ENCODE data around the gene SSTR4.
"Not testable (repeated sequence)": the region's sequence is repeated elsewhere in the genome, so short reads cannot be mapped to it uniquely, and the experiment has no call there.

Gene SSTR4, protein sequence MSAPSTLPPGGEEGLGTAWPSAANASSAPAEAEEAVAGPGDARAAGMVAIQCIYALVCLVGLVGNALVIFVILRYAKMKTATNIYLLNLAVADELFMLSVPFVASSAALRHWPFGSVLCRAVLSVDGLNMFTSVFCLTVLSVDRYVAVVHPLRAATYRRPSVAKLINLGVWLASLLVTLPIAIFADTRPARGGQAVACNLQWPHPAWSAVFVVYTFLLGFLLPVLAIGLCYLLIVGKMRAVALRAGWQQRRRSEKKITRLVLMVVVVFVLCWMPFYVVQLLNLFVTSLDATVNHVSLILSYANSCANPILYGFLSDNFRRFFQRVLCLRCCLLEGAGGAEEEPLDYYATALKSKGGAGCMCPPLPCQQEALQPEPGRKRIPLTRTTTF

DNA sequence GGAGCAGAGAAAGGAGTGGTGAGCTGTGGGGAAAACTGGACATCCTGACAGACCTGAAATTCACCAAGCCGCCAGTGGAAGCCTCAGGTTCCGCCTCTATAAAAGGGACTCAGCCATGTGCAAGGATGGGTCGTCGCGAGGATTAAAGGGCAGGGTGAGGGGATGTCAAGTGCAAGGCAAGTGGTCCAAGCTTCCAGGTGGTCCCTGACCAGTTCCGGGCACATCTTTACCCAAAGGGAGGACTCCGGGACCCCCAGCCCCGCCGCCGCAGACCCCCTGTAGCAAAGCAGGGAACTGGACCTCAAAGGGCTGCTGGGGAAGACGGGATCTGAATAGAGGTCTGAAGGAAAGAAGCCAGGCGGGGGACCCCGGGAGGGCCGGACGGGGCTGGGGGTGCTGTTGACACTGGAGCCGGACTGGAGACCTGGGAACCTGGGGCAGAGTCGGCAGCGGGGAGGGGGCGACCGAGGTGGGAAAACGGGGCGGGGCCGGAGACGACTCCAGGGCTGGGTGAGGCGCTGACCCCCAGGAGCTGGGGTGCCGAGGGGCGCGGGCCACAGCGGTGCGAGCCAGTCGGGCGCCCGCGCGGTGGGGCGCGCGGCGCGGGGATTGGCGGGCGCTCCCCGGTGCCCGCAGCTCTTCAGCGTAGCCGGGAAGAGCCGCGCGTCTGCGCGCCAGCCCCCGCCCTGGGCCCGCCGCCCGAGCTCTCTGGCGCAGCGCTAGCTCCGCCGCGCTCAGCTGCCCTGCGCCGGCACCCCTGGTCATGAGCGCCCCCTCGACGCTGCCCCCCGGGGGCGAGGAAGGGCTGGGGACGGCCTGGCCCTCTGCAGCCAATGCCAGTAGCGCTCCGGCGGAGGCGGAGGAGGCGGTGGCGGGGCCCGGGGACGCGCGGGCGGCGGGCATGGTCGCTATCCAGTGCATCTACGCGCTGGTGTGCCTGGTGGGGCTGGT is at the start of gene SSTR4:
Gene SSTR4, plus strand, starts transcription at position 592 of the 951 bp plus-strand sequence. Its CDS starts 172 bp downstream, at position 764.
- DNase-seq (ENCODE audit: low read depth in 4 of 4, low spot score in 1 of 4), result no peak

DNA sequence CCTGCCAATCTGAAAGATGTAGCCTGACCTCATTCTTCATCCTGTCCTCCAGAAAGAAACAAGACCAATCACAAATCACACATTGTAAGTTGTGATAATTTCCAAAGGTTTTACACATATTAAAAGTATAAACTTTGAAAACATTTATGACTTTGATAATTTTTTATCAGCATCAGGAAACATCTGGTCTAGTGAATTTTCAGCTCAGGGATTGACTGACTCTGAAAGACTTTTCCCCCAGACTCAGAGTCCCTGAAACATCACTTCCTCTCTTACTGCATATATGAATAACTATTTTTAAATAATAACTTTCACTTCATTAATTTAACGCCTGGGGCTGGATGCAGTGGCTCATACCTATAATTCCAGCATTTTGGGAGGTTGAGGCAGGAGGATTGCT is 48.5 kb upstream of the SSTR4 start:
- no peak for DNase-seq (ENCODE audit: low read depth in 4 of 4, low spot score in 1 of 4)

DNA sequence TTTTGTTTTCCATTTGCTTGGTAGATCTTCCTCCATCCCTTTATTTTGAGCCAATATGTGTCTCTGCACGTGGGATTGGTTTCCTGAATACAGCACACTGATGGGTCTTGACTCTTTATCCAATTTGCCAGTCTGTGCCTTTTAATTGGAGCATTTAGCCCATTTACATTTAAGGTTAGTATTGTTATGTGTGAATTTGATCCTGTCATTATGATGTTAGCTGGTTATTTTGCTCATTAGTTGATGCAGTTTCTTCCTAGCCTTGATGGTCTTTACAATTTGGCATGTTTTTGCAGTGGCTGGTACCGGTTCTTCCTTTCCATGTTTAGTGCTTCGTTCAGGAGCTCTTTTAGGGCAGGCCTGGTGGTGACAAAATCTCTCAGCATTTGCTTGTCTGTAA is 43.7 kb upstream of the SSTR4 start:
- not testable (repeated sequence) for DNase-seq (ENCODE audit: low read depth in 4 of 4, low spot score in 1 of 4)

DNA sequence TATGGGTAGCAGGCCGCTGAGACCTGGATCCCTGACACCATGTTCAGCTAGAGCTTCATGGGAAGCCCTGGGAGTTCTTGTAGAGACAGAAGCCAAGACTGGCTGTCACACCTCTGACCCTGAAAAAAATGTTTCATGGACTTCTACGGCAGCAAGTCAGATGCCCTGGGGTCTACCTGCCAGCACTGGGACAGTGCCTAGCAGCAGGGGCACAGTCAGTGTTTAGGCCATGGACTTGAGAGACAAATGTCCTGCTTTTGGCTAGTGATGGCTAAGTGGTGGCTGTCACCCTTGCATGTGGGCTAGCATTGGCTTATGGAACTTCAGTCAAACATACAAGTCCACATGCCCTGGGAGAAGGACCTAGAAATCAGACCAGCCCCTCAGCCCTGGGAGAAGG is 41.3 kb upstream of the SSTR4 start:
- no peak for DNase-seq (ENCODE audit: low read depth in 4 of 4, low spot score in 1 of 4)

DNA sequence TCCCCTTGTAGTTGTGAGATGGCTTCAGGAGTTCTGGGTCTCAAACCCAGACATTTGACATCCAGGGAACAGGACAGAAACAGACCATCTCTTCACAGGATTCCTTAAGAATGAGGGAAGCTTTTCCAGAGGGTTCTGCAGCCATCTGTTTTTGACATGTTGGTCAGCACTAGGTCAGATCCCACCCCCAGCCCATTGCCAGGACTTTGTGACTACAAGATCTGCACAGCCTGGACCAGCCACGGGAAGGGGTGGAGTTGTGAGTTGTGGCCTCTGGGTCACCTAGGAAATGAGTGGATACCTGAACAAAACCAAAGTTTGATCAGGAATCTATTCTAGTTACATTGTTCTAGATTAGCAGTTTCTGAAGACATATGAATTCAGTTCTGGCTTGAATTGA is 39.2 kb upstream of the SSTR4 start:
- DNase-seq (ENCODE audit: low read depth in 4 of 4, low spot score in 1 of 4), result no peak

DNA sequence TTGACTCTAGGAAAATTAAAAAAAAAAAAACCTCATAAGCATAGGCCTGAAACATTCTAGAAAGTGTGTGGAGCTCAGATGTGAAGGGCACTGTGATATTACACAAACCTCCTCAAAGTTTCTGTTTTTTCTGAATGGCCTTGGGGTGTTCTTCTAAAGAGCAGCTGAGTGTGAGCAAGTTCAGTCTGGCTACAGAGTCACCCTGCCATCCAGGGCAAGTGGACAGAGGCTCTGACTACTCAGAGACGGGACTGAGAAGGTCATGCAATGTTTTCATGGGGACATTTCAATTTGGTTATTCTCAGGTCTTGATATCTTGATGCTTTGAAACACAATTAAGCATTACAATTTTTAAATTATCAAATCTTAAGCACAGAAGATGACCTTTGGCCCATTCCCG is 36.6 kb upstream of the SSTR4 start:
- DNase-seq (ENCODE audit: low read depth in 4 of 4, low spot score in 1 of 4), result no peak

DNA sequence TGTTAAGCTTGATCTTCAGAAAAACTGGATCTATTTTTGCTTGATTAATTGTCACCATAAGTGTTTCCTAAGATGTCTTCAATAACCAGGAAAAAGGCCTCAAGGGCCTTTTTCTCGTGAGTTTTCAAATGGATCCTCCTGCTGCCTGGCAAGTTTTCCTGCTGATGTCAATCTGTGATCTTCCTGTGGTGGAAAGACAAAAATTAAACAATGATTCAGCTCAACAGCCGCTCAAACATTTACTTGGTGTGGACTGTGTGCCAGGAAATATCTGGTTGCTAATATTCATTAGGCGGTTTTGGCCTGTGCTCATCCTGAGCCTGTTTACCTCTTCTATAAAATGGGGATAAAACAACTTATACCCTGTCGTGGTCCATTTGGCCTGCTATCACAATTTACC is 35.4 kb upstream of the SSTR4 start:
- no peak for DNase-seq (ENCODE audit: low read depth in 4 of 4, low spot score in 1 of 4)

DNA sequence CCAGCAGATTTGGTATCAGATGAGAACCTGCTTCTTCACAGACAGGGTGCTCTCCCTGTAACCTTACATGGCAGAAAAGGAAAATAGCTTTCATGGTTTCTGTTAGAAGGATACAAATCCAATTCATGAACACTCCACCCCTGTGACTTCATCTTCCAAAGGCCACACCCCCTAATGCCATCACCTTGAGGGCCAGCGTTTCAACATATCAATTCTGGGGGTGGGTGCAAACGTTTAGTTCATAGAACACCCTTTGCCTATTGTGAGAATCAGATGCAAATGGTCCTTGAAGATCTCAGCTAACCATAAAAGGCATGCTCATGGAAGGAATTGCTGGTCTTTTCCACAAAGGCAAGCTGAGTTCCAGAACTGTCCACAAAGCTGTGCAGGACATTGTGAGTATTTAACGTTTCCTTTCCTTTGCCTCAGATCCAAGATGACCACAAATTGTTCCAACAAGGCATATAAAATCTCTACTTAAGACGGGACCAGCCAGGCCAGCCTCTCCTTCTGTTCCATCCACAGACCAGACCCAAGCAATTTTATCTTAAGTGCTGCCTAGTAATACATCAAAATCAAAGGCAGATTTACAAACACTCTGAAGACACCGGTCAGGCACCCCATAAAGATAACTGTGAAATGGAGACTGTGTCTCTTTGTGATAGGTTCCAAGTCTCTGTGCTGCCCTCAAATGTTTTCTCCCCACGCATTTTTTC is 34.7 kb upstream of the SSTR4 start:
- no peak for DNase-seq (ENCODE audit: low read depth in 4 of 4, low spot score in 1 of 4)

DNA sequence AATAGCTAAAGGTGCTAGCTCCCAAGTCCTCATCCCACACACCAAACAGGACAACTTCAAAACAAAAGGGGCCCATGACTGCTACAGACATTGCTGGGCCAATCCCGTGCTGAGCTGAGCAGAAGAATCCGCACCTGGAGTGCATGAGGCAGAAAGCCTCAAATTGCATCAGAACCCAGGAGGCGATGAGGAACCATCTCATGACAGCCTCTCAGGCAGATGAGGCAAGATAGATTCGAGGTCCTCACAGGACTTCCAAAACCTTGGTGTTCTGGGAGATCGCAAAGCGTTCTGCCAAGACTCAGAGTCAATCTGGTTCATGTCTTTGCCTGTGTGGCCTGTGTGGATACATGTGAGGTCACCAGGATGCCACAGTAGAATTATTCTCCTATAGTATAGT is 32.8 kb upstream of the SSTR4 start:
- DNase-seq (ENCODE audit: low read depth in 4 of 4, low spot score in 1 of 4), result no peak

DNA sequence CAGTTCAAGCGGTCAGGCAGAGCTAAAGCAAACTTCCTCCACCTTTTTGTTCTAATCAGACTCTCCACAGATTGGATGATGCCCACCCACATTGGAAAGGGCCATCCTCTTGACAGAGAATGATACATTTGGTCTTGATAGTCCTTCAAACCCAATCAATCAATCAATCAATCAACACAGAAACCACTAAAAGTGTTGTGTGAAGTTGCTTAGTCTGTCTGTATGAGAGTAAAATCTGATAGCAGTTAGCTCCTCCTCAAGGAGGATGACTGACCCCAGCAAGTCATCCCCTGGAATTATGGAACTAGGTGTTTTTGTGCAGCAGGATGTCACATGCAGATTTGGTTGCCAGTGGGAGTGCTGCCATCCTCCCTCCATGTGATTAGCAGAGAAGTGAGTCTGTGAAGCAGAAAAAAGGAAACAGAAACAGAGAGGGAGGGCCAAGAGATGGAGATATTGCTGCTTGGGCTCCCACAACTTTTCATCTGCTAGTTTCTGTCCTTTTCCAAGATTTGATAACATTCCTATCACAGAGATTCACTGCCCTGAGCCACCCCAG is 32.0 kb upstream of the SSTR4 start:
- no peak for DNase-seq (ENCODE audit: low read depth in 4 of 4, low spot score in 1 of 4)

DNA sequence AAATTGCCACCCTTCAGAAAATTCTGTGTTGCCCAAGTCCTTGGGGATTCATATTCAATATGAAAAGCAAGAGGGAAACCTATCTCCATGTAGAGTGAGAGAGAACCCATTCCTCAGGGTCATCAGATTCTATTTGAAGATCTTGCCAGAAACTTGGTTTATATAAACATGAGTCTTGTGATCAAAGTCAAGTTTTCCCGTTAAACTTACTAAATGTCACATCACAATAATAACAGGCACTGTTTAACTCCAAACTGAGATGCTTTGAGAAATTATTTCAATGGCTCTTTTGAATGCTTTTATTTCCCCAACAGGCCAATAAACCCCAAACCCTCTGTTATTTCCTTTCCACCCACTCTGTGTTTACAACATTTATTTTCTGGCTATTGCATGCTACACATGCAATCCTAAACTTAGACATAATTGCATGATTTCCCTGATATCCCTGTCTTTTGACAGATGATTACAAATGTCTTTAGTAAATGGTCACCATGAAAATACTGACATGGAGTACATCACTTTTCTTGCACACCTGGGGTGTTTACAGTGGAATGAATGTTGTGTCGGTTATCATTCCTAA is 31.1 kb upstream of the SSTR4 start:
- DNase-seq (ENCODE audit: low read depth in 4 of 4, low spot score in 1 of 4), result no peak

DNA sequence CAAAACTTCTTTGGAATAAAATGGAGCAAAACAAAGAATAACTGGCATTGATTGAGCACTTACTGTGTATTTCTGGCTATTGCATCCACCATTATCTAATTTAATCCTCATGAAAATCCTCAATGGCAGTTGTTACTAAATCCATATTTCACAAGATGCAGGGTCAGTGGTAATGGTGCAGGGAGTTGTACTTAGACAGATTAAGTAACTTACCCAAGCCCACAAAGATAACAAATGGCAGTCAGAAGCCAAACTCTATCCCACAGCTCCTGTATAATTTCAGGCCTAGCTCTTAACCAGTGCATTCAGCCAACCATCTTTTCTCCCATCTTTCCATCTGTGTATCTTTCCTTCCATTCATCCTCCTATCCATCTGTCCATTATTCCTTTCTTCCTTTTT is 29.3 kb upstream of the SSTR4 start:
- no peak for DNase-seq (ENCODE audit: low read depth in 4 of 4, low spot score in 1 of 4)

DNA sequence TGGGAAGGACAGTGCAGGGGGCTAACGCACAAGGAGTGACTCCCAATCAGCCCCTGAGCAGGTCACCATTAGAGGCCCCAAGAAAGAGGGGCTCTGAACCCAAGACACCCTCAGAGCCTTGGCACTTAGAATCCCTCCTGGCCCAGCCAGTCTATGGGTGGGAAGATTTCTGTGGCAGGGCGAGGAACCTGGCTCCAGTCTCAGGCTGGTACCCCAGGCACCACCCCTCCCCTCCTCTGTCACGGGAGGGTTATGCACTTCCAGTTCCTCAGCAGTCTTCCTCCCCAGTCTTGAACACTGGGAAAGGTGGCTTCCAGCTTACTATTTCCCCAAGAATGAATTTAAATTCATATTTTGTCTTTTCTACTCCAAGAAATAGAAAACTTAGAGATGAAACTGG is 27.6 kb upstream of the SSTR4 start:
- DNase-seq (ENCODE audit: low read depth in 4 of 4, low spot score in 1 of 4), result no peak

DNA sequence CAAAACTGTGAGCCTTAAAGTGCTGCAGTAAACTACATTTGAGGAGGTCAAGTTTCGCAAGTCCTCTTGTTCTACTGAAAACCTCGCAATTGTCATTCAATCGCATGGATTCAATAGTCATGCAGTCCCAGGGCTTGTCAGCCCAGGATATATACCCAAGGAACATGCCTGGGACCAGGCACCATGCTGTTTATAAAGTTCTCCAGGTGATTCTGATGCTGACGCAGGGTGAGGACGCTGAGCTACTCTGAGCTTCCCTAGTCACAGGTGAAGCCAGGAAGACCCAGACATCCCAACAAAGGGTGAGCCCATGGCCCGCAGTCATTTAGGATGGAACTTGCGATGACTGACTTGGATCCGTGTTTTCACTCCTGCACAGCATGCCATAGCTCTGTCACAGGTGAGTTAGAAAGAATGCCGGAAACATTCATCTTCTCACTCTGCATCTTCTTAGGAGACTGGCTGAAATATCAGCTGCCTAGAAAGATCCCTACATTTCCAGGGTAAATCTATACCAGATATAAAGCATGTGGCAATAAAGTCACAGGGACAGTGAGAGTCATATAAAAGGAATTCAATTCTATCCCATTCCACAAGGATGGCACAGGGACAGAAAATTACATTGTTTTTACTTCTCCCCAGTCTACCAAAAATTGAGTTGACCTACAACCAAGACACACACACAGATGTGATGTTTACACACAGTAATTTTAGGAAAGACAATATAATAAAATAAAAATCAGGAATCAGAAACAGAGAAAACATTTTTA is 27.0 kb upstream of the SSTR4 start:
- DNase-seq (ENCODE audit: low read depth in 4 of 4, low spot score in 1 of 4), result no peak

DNA sequence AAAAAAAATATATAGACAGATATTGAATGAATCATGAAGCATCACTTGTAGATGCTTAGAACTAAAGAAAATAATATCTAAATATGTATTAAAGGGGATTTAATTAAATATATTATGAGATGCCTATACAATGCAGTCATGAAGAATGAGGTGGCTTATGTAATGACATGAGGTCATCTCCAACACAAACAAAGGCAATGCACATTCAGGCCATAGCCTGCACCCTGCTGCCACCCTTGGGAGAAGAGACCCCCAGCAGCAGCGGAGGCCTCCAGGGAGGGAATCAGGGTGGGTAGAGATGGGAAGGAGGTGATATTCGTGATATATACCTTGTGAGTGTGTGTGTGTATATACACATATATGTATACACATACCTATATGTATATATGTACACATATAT is 26.4 kb upstream of the SSTR4 start:
- DNase-seq (ENCODE audit: low read depth in 4 of 4, low spot score in 1 of 4), result no peak

DNA sequence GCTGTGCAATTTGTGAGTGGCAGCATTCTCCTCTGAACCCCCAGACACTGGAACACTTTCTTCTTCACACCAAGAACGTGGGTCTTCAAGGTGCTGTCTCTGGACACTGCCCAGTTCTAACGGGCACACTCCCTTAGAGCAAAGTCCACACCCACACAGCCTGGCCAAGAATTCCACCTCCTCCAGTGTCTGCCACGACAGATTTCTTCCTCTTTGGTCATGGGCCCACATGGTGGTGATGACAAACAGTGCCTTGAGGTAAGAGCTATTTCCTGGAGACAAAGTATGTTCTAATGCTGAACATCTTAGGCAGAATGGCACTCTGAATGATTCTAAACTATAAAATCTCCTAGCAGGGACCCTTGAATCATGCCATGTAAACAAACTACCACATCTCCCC is 25.5 kb upstream of the SSTR4 start:
- no peak for DNase-seq (ENCODE audit: low read depth in 4 of 4, low spot score in 1 of 4)

DNA sequence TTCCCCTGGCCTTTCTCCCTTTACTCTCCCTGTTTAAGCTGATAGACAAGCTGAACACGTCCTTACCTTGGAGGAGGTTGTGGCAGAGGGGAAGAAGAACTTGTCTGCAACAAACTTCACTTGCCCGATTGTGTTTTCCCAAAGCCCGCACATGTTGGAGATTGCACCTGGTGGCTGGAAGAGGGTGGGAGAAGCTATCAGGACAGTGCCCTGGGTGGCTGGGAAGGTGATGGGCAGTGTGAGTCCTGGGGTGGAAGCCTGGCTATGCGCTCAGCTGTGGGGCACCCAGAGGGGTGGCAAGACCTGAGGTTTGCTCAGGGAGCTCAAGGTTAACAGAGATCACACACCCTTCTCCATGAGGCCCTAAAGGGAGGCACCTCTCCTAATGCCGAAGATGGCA is 25.0 kb upstream of the SSTR4 start:
- no peak for DNase-seq (ENCODE audit: low read depth in 4 of 4, low spot score in 1 of 4)

DNA sequence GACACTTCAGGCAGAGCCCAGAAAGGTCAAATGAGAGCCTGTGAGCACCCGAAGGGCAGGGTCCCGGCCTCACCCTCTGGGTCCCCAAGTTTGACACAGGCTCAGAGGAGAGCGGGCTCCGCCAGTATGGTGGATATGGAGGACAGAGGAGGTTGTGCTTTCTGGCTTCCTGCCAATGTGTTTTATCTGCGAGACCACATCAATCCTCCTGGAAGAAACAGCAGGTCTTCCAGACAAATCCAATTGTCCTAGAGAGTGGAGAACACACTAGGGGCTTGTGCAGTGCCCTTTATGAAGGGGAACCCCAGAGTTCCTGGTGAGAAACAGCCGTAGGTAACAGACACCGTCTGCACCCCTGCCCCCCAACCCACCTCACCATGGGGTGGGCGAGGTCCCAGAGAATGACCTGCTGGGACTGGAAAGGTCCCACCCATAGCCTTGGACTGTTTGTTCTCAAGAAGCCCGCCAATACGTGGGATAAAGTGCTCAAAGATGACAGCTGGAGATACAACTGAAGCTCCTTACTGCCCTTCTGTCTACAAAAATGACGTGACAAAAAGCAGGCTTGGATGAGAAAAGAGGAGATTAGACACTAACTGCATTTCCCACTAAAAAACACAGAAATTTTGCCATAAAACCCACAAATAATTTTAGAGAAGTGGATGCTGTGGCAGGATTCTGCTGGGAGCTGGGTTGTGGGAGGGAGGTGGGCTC is 23.9 kb upstream of the SSTR4 start:
- DNase-seq (ENCODE audit: low read depth in 4 of 4, low spot score in 1 of 4), result no peak

DNA sequence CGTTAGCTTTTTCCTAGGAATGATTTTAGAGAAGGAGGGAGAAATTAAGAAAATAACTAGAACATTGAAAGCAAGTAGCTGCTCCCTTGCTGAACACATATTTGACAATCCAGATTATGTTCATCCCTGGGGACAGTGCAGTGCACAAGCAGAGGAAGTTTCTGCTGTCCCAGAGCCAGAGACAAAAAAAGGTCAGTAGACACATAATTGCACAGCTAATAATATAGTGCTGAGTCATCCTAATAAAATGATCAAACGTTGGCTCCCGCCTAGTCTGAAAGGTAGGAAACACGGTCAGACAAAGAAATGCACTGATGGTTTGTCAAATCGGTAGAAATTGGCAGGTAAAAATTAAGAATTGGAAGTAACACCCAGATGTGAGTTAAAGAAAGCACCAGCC is 21.7 kb upstream of the SSTR4 start:
- no peak for DNase-seq (ENCODE audit: low read depth in 4 of 4, low spot score in 1 of 4)

DNA sequence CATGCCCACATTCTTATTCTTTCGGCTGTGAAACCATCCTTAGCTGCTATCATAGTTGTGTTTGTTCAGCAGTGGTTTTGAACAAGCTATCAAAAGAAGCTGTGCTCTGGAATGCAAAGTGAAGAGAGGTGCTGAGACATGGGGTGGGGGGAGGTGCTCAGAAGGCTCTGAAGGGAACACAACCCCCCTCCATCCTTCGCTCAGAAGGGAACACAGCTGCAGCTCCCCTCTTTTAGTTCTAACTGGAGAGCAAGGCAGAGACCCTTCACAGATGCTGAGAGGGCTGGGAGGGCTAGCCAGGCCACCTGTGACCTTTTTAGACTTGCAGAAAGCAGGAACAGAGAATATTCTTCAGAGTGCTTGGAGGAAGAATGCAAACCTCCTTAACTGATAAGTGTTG is 17.6 kb upstream of the SSTR4 start:
- DNase-seq (ENCODE audit: low read depth in 4 of 4, low spot score in 1 of 4), result no peak
